Adrenal gland (tissue), 5 donors: ENCODE data around the gene GPRIN3.

Experiments used
- CTCF ChIP-seq, 6 experiments: fragments of 450-650 bp in 4 of 6; fragments of 200-600 bp in 2 of 6; sonication (generic) in 1 of 6; IDR thresholded peaks; 1 replicate in 5 of 6; 2 replicates in 1 of 6; pipeline versions ENCODE4 v1.5.1 to v1.8.0; 2016 to 2021; ENCODE audit warnings: antibody characterized with exemption in 6 of 6, mild to moderate bottlenecking in 2 of 6, moderate library complexity in 1 of 6
- POLR2A ChIP-seq, 2 donors: fragments of 450-650 bp; IDR thresholded peaks; one replicate each; pipeline ENCODE4 v1.6.1; 2017; ENCODE audit warnings: antibody characterized with exemption in 2 of 2, mild to moderate bottlenecking in 2 of 2, moderate library complexity in 1 of 2
- donor health status: DM: no; HTN: no; CAD: no.

GRCh38 chr4:89267392-89267791 is 40.2 kb downstream of the GPRIN3 start:
- TF ChIP-seq CTCF (IDR thresholded peaks at IDR 0.05) (no peak), POLR2A (IDR thresholded peaks at IDR 0.05) (no peak)
